Measurements from ENCODE around the gene PRUNE2.
A peak's percentile ranks its signal among the peaks of the same experiment; 100 is the strongest.

PRUNE2 gene

DNA sequence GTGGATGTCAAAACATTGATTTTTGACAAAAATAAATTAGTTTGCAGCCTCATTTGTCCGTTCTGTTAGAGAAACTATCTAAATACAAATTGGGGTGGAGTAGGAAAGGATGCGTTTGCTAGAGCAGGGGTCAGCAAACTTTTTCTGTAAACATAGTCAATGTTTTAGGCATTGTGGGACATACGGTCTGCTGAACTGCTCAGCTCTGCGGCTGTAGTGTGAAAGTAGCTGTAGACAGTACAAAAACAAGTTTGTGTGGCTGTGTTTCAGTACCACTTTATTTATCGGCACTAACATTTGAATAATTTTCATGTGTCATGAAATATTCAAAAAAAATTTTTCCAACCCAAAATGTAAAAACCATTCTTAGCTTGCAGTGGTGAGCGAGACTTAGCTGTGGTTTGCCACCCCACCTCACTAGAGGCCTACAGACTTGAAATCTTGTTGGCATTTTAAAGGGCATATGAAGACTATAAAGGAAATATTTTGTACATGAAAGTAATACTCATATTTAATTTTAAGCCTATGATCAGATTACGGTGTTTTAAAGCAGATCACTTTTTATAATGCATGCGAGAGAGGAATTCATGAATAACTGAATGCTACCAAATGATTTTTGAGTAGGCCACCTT lies 292.6 kb downstream of the PRUNE2 start:
- DNase-seq = no peak
- H3K27me3 ChIP-seq (replicated peaks) = no peaks in the 10 kb centered on the region
- TF ChIP-seq, protein P1, sequence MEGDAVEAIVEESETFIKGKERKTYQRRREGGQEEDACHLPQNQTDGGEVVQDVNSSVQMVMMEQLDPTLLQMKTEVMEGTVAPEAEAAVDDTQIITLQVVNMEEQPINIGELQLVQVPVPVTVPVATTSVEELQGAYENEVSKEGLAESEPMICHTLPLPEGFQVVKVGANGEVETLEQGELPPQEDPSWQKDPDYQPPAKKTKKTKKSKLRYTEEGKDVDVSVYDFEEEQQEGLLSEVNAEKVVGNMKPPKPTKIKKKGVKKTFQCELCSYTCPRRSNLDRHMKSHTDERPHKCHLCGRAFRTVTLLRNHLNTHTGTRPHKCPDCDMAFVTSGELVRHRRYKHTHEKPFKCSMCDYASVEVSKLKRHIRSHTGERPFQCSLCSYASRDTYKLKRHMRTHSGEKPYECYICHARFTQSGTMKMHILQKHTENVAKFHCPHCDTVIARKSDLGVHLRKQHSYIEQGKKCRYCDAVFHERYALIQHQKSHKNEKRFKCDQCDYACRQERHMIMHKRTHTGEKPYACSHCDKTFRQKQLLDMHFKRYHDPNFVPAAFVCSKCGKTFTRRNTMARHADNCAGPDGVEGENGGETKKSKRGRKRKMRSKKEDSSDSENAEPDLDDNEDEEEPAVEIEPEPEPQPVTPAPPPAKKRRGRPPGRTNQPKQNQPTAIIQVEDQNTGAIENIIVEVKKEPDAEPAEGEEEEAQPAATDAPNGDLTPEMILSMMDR (IDR thresholded peaks at IDR 0.05; ENCODE audit: low read depth, low read length, missing control alignments) = no peak
- no peak overlapping the region for H3K27ac ChIP-seq
- in situ Hi-C loops (cut with HindIII; ENCODE audit: low pct_ligation_motif_present, low sequenced_read_pairs) = no loop called here
- no peaks in the 10 kb centered on the region for H3K36me3 ChIP-seq (replicated peaks)
- H3K4me3 ChIP-seq (ENCODE audit: low read depth, low read length) = no peak overlapping the region

DNA sequence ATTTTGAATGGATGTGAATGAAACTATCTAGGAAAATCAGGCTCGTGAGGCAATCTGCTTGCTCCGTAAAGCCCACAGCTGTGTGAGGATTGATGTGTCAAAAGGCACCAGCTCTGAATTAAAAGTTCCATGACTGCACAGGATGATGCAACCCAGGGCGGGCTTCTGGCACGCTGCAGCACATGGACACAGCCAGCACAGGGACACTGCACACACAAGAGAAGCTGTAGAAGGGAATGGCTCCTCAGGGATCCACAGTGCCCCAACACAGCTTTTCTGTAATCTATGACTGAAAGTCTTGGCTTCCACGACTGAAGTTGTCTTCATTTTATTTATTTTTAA lies 295.9 kb downstream of the PRUNE2 start:
- no peak overlapping the region for H3K27ac ChIP-seq
- H3K27me3 ChIP-seq (replicated peaks) = no peaks in the 10 kb centered on the region
- H3K4me3 ChIP-seq (ENCODE audit: low read depth, low read length) = no peak overlapping the region
- no peaks in the 10 kb centered on the region for H3K36me3 ChIP-seq (replicated peaks)
- in situ Hi-C loops (cut with HindIII; ENCODE audit: low pct_ligation_motif_present, low sequenced_read_pairs) = no loop called here
- TF ChIP-seq, protein P1 (IDR thresholded peaks at IDR 0.05; ENCODE audit: low read depth, low read length, missing control alignments) = no peak
- DNase-seq = peak; percentile 9

DNA sequence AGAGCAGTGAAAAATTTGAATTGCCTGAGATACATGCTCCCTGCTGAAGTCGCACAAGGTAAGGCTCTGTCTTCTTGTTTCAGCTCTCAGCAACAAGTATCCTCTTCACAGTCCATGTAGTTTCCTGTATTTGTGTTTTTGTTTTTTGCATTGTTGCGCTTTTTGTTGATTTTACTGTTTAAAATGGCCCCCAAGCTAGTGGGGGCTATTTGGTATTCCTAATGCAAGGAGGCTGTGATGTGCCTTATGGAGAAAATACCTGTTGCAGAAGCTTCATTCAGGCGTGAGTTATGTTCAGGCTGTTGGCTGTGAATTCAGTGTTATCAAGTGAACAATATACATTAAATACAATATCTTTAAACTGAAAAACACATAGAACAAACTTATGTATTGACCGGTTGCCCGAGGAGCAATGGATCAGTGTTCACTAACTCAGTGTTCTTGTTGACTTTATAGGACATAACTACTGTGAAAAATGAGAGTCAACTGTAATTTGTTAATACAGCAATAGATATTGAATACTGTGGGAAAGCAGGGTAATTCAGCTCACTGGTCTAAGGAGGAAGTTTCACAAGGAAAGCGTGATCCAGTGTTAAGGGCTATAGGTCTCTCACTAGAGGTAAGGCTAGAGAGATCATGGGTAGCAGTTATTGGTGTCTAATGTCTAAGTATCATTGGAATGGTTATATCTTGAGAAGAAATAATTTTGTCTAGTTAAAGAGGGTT lies 296.5 kb downstream of the PRUNE2 start:
- no peak overlapping the region for H3K27ac ChIP-seq

DNA sequence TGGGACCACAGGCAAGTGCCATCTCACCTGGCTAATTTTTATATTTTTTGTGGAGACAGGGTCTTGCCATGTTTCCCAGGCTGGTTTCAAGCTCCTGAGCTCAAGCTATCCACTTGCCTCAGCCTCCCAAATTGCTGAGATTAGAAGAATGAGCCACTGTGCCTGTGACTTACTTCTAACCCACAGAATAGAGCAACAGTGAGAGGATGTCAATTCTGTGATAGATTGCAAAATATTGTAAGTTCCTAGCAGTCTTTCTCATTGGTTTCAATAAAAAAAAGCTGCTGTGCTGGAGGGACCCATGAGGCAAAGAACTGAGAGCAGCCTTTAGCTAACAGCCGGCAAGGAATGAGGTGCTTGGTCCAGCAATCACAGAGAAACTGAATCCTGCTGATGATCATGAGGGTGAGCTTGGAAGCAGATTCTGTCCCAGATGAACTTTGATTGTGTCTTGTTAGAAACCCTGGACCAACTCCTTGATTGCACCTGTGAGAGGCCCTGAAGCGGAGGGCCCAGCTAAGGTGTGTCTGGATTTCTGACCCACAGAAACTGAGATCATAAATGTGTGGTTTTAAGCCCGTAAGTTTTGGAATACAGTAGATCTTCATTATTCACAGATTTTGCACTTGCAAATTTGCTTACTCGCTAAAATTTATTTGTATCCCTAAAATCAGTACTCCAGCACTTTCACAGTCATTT lies 297.2 kb downstream of the PRUNE2 start:
- Histone ChIP-seq H3K36me3 (replicated peaks) (no peaks in the 10 kb centered on the region), H3K4me3 (ENCODE audit: low read depth, low read length) (no peak overlapping the region), H3K27ac (no peak overlapping the region), H3K27me3 (replicated peaks) (no peaks in the 10 kb centered on the region)
- in situ Hi-C loops (cut with HindIII; ENCODE audit: low pct_ligation_motif_present, low sequenced_read_pairs) = no loop called here
- TF ChIP-seq, protein P1 (IDR thresholded peaks at IDR 0.05; ENCODE audit: low read depth, low read length, missing control alignments) = no peak
- DNase-seq = no peak

More for the DNA sequence above, 296.5 kb downstream of the PRUNE2 start:
- no peaks in the 10 kb centered on the region for H3K27me3 ChIP-seq (replicated peaks)
- DNase-seq = no peak
- in situ Hi-C loops (cut with HindIII; ENCODE audit: low pct_ligation_motif_present, low sequenced_read_pairs) = no loop called here
- no peaks in the 10 kb centered on the region for H3K36me3 ChIP-seq (replicated peaks)
- H3K4me3 ChIP-seq (ENCODE audit: low read depth, low read length) = no peak overlapping the region
- TF ChIP-seq, protein P1 (IDR thresholded peaks at IDR 0.05; ENCODE audit: low read depth, low read length, missing control alignments) = no peak

DNA sequence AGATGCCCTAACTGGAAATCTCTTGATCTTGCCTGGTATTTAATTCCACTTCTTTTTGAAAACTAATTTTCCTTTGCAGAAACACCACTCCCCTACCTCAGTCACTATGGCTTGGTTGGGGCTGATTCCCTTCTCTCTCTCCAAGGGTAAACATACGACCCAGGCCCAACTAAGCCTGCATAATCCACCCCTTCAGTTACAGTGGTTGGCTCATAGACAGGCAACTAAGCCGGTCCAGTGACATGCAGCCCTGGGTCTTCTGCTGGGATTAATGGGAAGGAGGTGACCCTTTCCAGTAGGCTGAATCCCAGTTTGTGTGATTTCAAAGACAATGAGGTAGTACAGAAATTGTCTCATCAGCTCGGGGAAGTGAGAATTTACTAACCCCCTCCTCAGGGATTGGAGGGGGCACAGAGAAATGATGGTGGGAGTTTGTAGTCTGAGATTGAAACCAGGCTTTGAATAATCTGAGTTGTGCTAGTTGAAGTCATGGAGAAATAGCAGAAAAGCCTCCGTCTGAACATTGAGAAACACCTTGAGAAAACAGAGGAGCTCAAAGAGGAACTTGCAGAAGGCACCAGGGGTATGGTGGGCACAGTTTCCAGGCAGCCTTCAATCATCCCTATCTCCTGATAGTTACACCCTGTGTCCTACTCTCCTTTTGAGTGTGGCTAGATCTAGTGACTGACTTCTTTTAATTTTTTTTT lies 298.0 kb downstream of the PRUNE2 start:
- H3K27ac ChIP-seq = no peak overlapping the region
- TF ChIP-seq, protein P1 (IDR thresholded peaks at IDR 0.05; ENCODE audit: low read depth, low read length, missing control alignments) = no peak
- DNase-seq = no peak
- in situ Hi-C loops (cut with HindIII; ENCODE audit: low pct_ligation_motif_present, low sequenced_read_pairs) = no loop called here
- no peaks in the 10 kb centered on the region for H3K36me3 ChIP-seq (replicated peaks)
- H3K27me3 ChIP-seq (replicated peaks) = no peaks in the 10 kb centered on the region
- no peak overlapping the region for H3K4me3 ChIP-seq (ENCODE audit: low read depth, low read length)
